GM18517 (cell line): ENCODE data around the gene ACP3.
"Not testable (repeated sequence)": the region's sequence is repeated elsewhere in the genome, so short reads cannot be mapped to it uniquely, and the experiment has no call there.

Experiments
- ATAC-seq: cut with Tn5 transposase; IDR thresholded peaks from one replicate; pipeline ENCODE4 v1.9.1; 2021; ENCODE audit warnings: mild to moderate bottlenecking, moderate library complexity; ENCODE audit not compliant: unreplicated experiment

The ACP3 gene

GRCh38 chr3:132356568-132356967 lies 39.4 kb downstream of the ACP3 start:
- ATAC-seq = no peak

- no peak for ATAC-seq
Measured at GRCh38 chr3:132360717-132361116, 43.5 kb downstream of the ACP3 start.

- ATAC-seq = no peak
Measured at GRCh38 chr3:132362329-132362728, 45.1 kb downstream of the ACP3 start.

GRCh38 chr3:132368515-132368914 lies 51.3 kb downstream of the ACP3 start:
- no peak for ATAC-seq

GRCh38 chr3:132368962-132369361 lies 51.8 kb downstream of the ACP3 start:
- no peak for ATAC-seq

- ATAC-seq = not testable (repeated sequence)
Measured at GRCh38 chr3:132376945-132377354, 59.7 kb downstream of the ACP3 start.

- no peak for ATAC-seq
Measured at GRCh38 chr3:132378048-132378762, 61.0 kb downstream of the ACP3 start.

GRCh38 chr3:132378846-132379245 lies 61.6 kb downstream of the ACP3 start:
- no peak for ATAC-seq

GRCh38 chr3:132380920-132381319 lies 63.7 kb downstream of the ACP3 start:
- no peak for ATAC-seq

GRCh38 chr3:132381348-132381944 lies 64.2 kb downstream of the ACP3 start:
- ATAC-seq = no peak

- ATAC-seq = no peak
Measured at GRCh38 chr3:132382267-132382666, 65.1 kb downstream of the ACP3 start.

- no peak for ATAC-seq
Measured at GRCh38 chr3:132382688-132383194, 65.5 kb downstream of the ACP3 start.

- no peak for ATAC-seq
Measured at GRCh38 chr3:132386259-132386658, 69.1 kb downstream of the ACP3 start.

GRCh38 chr3:132392675-132393074 lies 75.5 kb downstream of the ACP3 start:
- not testable (repeated sequence) for ATAC-seq

- no peak for ATAC-seq
Measured at GRCh38 chr3:132394320-132394719, 77.1 kb downstream of the ACP3 start.

GRCh38 chr3:132395126-132395525 lies 77.9 kb downstream of the ACP3 start:
- no peak for ATAC-seq

- no peak for ATAC-seq
Measured at GRCh38 chr3:132396255-132396654, 79.0 kb downstream of the ACP3 start.

GRCh38 chr3:132396776-132397175 lies 79.6 kb downstream of the ACP3 start:
- ATAC-seq = not testable (repeated sequence)

- no peak for ATAC-seq
Measured at GRCh38 chr3:132399054-132399929, 82.1 kb downstream of the ACP3 start.

- no peak for ATAC-seq
Measured at GRCh38 chr3:132401255-132401654, 84.0 kb downstream of the ACP3 start.

GRCh38 chr3:132404276-132404675 lies 87.1 kb downstream of the ACP3 start:
- ATAC-seq = no peak
